Cardiac ventricle fibroblast (primary cell): ENCODE results near the gene TMEM50B. TPM values are rescaled to one million over a fixed set of nuclear protein-coding genes. Genes with fewer than 3 reads are reported as not detected.

Experiments
- total RNA-seq: library from RNA; depleted of rRNA; stranded (reverse); fragments of >200 nt; gene quantifications from 2 replicates; pipeline ENCODE4 v1.2.3, GENCODE V29; 2015

The TMEM50B gene
- 17.3 and 22.2 TPM in 2 replicates for total RNA-seq

DNA sequence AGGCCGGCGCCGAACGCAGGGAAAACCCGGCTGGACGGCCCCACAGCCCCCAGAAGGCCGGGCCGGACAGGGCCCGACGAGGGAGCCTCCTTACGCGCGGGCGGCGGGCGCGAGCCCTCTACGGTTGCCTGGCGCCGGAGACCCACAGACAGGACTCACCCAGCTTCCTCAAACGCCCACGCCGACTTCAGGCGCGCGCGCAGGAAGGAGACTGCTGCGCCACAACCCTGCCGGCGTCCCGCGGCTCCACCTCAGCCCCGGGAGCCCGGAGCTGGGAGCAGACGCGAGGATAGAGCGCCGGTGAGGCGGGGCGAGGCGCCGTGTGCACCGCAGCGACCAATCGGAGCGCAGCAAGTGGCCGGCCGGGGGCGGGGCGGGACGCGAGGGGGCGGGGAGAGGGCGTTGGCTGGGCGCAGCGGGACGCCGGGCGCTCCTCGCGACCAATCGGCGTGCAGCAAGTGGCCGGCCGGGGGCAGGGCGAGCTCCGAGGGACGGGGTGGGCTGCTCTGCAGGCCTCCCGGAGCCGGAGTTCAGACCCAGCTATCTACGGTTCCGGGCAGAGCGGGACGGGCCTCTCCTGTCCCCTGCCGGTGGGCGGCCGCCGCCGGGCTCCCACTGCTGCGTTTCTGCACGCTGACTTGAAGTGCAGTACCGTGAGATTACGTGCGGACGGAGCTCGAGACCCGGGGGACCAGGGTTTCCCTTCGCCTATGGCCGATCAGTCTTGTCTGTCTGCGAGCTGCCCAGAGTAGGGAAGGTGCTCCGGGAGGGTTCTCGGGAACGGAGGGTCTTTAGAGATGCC lies at the start of gene TMEM50B:
TSS of gene TMEM50B (minus strand) at position 296 of the 802 bp plus-strand sequence. CDS start 11,089 bp downstream, outside the sequence.

GRCh38 chr21:33491373-33492102 lies 11.8 kb upstream of the TMEM50B start, which contains the start of gene DNAJC28:
Gene DNAJC28 (minus strand): TSS chr21:33491716. CDS start chr21:33489393, 2,323 bp downstream.

DNA sequence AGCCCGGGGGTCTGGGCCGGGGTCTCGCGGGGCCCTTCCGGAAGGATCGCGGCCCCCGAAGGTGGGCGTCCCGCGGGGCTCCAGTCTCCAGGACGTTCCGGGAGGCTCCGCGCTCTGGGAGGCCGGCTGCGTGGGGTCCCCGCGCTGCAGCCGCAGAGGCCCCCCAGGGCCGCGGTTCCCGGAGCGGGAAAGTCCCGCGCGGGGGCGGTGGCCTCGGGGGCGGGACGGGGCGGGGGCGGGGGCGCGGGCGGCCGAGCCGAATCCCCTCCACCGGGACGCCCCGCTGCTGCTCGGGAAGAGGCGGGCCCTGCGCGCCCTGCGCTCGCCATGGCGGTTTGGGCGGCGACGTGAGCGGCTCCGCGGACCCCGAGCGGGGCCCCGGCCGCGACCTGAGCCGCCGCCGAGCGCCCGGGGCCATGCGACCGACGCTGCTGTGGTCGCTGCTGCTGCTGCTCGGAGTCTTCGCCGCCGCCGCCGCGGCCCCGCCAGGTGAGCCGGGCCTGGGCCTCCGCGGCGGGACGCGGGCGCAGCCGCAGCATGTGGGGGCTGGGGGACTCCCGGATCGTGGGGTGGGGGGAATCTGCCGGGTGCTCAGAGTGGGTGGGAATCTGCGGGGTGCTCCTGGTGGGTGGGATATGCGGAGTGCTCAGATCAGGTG lies 76.5 kb downstream of the TMEM50B start, which contains the start of gene IFNGR2:
TSS of gene IFNGR2 (plus strand) at position 286 of the 658 bp plus-strand sequence. CDS start at position 417, 131 bp downstream.

Other genes starting within 250 kb of the TMEM50B start
- 35.3 and 41.0 TPM in 2 replicates for gene IL10RB, start 213.6 kb downstream of the TMEM50B start, total RNA-seq
- gene IFNAR1, start 155.0 kb downstream of the TMEM50B start, total RNA-seq, result 28.7 and 30.4 TPM in 2 replicates
- gene IFNGR2, start 76.6 kb downstream of the TMEM50B start, total RNA-seq, result 40.9 and 45.9 TPM in 2 replicates
- gene DNAJC28, start 11.7 kb upstream of the TMEM50B start, total RNA-seq, result 1.5 and 3.2 TPM in 2 replicates
- gene GART, start 62.1 kb upstream of the TMEM50B start, total RNA-seq, result 63.1 and 68.8 TPM in 2 replicates
- 123 TPM in 2 replicates for gene SON, start 63.1 kb upstream of the TMEM50B start, total RNA-seq
- gene DONSON, start 108.7 kb upstream of the TMEM50B start, total RNA-seq, result 4.7 and 11.8 TPM in 2 replicates
- 20.2 and 21.3 TPM in 2 replicates for gene CRYZL1, start 161.8 kb upstream of the TMEM50B start, total RNA-seq
- gene ITSN1, start 162.5 kb upstream of the TMEM50B start, total RNA-seq, result 34.3 and 34.8 TPM in 2 replicates